Stimulated activated CD4-positive, alpha-beta T cell treated with anti-CD3 and anti-CD28 coated beads, TNF-alpha, amount 100 ng/mL, for 24 hours (primary cell): ENCODE data around the gene TSSC4.
A peak's percentile ranks its signal among the peaks of the same experiment; 100 is the strongest.

Source experiments
- DNase-seq, 3 experiments: peaks; one replicate each; pipeline ENCODE4 v3.0.0-alpha.2; 2020; ENCODE audit warnings: low read depth in 3 of 3

Gene TSSC4

DNA sequence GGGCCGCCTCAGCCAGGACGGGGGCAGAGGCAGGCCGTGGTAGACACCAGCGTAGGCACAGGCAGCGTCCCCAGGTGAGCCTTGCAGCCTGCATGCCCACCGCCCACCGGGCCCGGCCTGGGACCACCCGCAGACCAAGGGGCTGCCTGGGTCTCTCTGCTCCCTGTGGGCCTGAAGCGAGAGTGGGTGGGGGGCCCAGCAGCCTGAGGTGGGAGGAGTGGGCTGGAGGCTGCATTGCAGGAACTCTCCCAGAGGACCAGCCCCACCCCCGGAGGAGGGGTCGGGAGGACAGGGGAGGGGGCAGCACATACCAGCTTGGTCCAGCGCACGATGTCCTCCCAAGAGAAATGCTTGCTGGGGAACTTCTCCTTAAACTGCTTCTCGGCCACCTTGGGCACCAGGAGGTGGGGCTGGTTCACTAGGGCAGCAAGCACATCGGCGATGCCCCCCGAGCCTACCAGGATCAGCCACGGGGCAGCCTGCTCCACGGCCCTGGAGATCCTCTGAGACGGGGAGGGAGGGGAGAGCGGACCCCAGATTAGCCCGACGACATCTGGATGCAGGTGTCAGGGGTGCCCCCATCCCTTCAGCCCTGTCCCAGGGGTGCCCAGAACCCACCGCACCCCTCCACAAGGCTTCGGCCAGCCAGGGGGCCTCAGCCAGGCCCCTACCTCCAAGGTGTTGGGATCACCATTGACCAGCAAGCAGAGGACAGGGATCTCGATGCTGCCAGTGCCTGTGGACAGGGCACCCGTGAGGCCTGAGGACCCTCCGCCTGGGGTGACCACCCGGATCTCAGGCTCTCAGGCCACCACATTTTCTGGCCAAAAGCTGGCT is 17.5 kb downstream of the TSSC4 start:
- DNase-seq: no peak

DNA sequence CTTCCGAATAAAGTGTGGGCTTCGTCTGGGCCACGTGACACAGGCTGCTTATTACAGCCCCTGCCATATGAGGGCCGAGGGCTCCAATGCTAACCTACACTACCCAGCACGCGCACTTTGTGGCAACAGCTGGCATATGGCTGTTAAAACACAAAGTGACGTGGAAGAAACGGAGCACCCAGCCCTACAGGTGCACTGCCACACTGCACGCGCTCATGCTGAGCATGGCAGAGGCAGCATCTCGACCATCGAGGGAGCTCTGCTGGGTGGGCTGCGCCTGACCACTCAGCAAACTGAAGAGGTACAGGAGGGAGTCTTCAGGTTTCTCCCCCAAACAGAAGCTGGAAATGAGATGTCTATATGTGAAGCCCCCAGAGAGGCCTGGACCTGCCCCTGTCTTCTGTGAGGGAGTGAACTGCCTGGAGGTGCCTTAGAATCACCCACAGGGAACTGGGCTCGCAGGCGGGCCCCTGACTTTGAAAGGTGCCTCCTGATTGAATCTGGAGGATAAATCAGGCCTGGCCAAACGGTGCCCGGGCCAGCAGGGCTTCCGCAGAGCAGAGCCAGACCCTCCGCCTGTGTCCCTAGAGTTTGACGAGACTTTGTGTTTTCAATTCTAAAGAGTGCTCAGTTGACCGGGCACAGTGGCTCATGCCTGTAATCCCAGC is 18.3 kb downstream of the TSSC4 start:
- DNase-seq: no peak

DNA sequence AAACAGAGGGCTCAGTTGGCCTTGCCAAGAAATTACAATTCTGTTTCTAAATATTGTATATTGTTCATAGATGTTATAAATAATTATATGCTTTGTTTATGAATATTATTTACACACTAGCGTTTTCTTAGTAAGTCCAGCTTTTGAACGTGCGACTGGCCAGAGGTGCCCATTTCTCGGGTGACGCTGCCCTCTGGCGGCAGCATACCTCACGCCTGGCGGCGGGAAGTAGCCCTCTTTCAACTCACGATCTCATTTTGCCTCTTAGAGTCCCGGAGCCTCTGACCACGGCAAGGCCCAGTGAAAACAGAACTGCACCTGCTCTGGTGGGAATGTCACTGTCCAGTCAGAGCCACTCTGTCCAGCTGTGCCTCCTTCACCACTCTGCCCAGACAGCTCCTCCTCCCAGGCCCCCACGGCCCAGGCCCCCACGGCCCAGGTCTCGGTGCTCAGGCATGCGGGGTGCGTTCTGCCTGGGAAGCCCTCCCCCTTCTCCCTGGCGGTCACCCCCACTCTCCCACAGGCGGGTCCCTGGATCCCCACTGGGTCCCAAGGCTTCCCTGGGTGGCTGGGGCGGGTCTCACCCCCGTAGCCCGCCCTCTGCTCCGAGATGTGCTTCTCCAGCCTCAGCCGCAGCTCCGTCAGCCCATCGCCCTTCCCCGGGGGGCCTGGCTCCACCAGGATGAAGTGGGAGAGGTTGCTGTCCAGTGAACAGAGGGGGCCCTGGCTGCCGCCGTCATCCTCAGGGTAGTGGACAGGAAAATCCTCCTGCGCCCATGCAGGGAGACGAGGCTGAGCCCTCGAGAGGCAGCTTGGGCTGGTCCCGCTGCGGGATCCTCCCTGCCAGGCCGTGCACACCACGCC is 19.3 kb downstream of the TSSC4 start:
- DNase-seq: peak; percentile 31 to 61 (median 43)

DNA sequence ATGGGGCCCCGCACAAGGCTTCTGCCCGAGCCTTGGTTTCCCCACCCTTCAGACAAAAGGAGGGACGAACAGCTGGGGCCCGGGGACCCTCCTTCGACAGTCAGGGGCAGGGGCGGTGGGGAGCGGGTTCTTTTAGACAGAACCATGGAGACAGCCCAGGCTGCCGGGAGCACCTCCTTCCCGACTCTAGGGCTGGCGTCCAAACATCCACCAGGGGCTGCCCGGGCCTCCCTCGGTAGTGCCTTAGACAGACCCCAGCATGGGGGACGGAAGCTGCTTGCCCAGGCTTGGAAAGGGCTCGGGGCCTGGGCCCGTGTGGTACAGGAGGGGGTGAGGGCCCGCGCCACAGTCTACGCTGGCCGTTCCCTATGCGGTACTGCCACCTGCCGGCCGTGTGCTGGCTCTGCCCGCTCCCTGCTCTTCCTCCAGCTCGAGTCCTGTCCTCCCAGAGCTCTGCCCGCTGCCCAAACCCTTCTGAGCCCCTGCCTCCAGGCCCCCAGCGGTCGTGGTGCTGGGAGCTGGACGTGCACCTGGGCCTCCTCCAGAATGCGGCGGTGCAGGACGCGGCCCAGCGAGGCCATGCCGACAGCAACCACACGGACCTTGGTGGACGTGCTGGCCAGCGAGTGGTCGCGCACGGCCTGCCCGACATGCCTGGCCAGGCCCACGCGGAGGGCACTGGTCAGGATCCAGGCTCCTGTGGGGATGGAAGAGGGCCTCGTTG is 20.1 kb downstream of the TSSC4 start:
- DNase-seq: peak; percentile 52 to 69 (median 57)

DNA sequence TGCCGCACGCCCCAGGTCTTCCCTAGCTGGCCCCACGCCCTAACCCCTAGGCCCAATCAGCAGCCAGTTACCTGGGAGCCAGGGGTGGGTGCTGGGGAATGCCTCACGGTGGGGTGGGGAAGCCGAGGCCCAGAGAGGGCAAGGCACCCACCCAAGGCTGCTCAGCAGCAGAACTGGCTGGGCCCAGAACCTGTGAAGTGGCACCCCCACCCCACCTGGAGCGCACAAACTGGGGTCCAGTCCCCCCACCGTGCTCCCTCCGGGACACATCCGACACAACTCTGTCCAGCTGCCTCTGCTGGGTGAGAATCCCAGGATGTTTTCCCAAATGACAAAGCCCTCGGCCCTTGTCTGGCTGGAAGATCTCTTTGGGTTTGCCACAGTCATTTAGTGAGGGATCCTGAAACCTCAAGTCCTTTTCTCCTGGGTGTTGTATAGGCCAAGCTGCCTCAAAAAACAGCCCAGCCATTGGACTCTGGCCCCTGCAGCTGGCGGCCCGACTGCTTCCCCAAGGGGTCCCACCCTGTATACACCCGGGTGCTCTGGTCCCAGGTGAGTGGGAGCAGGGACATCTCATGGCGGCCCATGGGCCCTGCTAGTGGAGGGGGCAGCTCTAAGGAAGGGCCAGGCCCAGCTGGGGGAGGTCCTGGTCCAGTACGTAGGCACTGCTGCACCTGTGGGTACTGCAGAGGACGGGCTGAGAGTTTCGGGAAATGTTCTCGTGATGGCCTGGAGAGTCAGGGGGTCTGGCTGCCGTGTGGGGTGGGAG is 20.9 kb downstream of the TSSC4 start:
- no peak for DNase-seq

DNA sequence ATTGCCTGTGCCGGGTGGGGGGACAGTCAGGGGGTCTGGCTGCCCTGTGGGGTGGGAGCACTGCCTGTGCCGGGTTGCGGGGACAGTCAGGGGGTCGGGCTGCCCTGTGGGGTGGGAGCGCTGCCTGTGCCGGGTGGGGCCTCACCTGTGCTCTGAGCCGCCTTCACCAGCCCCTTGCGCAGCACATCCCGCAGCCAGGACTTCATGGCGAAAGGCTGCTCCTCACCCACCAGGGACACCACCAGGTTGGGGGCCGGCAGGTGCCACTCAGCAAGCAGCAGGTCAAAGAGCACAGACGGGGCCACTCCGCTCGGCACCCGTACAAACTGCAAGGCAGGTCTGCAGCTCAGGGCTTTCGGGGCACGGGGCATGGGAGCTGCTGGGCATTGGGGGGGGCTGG is 21.4 kb downstream of the TSSC4 start:
- no peak for DNase-seq

DNA sequence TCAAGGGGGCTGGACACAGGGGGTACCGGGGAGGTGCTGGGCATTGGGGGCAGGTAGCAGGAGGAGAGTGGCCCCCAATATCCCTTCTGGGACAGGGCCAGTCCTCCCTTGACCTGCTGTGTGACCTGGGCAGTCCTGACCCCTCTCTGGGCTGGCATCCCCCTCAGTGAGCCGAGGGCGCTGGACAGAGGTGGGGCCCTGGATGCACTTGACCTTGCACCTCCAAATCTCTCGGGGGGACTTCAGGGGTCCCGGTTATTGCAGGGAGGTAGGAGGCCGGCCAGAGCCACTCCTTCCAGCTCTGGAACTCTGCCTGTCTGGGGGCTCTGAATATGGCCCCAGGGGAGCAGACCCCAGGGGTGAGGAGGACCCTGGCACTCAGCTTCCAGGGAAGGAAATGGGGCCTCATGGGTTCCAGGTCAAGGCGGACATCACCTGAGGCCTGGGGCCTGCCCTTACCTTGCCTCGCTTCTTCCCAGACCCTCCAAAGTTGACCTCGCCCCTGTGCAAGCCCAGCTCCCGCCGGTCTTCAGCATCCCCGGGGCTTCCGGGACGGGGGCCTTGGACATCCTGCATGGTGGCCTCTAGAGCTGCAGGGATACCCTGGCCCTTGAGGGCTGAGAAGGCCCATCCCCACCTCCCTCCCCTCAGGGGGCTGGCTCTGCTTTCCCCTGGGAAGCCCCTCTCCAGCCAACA is 22.1 kb downstream of the TSSC4 start:
- no peak for DNase-seq

DNA sequence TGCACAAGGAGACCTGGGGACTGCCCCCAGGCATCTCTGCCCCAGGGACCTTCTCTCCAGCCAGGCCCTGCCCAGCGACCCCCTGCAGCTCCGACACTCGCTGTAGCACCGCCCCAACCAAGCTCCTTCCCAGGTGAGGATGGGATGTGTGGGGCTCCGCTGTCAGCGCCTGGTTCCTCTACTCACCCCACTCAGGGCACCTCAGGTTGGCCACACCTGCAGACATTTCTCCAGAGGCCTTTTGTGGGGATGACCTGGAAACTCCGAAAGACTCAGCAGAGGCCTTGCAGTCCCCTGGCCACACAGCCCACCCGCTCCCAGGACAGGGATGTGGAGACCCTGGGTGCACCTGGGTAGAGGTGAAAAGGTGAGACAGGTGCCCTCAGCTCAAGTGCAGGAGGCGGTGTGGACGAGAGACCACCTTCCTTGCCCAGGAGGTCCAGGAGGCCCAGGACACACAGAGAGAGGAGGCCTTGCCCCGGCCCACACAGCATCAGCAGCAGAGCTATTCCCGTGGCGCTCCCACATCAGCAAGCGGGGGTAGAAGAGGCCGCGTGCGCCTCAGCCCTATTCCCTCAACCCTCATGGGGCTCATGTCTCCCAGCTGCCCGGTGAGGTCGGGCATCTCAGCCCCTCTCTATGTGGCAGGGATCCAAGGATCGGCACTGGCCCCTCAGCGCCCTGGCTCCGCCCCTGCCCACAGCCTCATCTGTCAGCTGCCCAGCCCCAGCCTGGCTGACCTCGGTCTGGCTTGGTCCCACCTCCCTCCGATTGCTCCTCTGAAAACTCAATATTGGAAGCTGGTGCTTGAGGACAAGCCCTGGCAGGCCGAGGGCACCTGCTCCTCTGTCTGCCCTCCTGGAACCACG is 22.8 kb downstream of the TSSC4 start:
- no peak for DNase-seq

DNA sequence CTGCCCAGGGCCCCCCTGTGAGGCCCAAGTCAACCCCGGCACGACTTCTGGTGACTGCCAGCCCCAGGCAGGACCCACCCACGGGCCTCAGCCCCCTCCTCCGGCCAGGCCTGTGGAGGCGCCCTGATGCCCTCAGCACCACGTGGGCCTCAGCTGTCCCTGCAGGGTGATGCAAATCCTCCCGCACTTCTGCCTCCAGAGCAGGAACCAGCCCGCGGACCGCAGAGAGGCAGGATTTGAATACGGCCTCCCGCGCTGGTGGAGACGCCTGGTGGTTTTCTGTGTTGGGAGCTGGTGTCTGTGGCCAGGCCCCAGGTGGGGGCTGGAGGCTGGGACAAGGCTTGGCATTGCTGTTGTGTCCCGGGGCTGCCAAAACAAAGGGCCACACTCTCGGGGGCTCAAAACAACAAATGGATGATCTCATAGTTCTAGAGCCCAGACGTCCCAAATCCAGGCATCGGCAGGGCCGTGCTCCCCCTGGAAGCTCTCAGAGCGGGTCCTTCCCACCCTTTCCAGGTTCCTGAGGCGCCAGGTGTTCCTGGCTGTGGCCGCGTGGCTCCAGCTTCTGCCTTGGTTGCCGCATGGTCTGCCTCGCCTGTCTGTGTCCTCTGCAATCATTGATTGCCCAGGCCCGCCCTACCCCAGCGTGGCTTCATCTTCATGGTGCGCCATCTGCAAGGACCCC is 24.4 kb downstream of the TSSC4 start:
- no peak for DNase-seq

DNA sequence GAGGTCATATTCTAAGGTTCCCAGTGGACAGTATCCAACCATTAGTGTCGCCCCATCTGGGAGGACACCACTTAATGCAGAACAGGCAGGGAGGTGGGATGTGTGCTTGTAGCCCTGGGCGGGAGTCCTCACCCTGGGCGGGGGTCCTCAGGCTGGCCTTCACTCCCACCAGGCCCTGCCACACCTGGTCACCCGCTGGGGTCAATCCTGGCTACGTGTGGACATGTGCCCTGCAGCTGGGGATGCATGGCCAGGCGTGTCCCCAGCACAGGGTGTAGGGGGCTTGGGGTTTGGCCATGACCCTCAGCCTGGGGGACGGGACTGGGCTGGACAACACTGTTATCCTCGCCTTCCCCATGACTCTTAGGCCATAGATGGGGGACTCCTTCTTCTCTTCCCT is 25.0 kb downstream of the TSSC4 start:
- no peak for DNase-seq

DNA sequence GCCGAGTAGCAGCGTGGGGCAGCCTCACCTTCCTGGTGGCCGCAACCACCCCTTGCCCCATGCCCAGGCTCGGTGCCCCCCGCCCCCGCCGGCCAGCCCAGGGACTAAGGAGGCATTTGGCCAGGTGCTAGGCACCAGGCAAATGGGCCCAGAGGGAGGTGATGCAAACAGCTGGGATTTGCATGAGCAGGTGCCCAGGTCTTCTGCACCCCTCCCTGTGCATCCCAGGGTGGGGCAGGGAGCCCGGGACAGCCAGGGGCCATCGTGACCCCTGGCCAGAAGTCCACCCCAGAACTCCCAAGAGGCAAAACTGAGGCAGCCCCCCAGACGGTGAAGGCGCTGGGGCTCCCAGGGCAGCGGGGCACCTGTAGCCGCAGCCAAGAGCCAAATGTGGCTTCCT is 25.7 kb downstream of the TSSC4 start:
- no peak for DNase-seq

DNA sequence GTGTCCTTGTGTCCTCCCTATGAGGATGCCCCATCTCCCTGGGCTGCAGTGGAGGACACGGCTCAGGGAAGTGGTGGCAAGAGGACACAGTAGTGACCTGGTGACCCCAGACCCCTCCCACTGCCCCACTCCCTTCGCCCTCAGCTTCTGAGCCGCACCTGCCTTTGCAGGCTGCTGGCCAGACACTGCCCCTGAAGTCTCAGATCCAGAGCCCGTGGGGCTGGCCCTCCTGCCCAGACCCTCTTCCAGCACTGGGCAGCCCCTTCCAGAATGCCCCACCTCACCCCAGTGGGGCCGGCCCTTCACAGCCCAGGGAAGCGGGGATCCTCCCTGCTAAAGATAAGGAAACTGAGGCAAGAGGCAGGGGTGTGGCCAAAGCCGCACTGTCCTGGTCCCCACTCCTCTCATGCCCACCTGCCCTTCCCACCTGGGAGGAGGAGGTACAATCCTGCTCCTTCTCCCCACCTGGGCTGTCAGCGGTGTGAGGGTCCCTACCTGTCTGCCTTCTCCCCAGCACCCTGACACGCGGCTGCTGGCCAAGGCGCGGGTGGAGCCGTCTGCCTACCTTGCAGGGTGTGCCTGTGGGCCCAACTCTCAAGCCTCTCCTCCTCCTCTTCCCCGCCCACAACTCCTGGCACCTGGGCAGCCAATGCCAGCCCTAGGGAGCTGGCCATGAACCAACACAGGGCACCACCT is 26.4 kb downstream of the TSSC4 start:
- no peak for DNase-seq

DNA sequence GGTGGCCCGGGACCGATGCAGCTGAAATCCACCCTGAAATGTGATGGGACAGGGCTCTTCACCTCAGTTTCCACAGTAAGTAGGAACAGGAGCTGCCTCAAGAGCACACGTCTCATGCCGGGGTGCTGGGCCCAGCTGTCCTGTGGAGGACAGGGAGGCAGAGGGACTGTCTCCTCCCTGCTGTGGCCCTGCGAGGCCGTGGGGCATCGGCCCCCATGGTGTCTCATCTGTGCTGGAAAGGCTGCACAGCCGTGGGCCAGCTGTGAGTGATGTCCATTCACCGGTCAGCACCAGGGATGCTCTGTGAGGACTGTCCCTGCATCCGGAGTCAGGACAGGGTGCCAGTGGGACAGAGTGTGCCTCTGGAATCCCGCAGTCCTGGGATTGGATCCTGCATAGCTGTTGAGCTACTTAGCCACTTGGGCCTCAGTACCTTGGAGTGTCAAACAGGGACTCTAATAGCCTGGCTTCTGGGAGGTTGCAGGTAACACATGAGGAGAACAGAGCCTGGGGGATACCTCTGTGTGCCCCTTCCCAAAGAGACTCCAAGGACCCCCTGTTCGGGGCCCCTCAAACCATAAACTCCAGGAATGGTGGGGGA is 27.3 kb downstream of the TSSC4 start:
- no peak for DNase-seq

DNA sequence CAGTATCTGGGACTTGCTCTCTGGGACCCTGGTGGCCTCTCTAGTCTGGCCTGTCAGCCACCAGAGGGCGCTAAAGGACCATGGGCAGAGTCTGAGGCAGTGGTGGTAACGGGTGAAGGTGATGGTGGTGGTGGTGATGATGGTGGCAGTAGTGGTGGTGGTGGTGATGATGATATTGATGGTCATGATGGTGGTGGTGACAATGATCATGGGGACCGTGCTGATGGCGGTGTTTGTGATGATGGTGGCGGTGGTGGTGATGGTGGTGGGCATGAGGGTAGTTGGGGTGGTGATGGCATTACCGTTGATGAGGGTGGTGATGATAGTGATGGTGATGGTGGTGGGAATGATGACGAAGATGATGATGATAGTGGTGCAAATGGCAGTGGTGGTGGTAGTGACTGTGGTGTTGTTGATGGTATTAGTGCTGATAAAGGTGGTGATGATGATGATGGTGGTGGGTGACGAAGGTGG is 27.8 kb downstream of the TSSC4 start:
- peak; percentile 79 to 85 (median 81) for DNase-seq

DNA sequence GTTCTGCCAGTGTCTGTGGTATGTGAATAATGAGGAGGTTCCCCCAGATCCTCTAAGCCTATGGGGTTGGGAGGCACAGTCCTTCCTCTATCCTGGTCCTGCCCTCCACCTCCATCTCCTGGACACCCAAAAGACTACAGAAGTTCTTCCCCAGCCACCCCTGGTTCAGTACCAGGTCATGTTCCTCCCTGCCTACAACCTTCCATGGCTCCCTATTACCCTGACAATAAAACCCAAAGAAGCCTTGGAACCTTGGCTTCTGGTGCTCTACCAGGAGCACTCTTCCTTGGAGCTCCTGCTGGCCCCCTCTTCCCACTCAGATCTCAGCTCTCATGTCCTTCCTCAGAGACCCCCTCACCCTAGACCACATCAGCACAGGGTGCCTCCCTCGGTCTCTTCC is 30.8 kb downstream of the TSSC4 start:
- no peak for DNase-seq

DNA sequence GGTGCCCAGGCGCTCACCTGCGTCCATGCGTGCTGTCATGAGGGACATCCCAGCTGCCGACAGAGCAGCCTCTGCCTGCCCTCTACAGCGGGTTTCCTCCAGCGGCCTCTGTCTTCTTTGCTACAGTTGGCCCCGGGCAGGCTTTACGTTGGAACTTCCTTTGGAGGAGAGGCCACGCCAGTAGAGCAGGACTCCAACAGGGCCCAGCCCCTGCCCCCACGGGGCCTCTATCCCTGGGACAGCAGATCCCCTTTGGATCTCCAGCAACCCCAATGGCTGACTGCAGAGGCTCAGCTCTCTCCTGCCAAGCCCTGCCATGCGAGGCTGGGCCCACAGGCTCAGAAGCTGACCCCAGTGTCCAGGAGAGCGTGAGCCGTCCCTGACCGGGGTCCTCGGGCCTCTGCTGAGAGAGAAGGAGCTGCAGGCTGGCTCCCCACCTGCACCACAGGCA is 31.6 kb downstream of the TSSC4 start:
- DNase-seq: no peak

DNA sequence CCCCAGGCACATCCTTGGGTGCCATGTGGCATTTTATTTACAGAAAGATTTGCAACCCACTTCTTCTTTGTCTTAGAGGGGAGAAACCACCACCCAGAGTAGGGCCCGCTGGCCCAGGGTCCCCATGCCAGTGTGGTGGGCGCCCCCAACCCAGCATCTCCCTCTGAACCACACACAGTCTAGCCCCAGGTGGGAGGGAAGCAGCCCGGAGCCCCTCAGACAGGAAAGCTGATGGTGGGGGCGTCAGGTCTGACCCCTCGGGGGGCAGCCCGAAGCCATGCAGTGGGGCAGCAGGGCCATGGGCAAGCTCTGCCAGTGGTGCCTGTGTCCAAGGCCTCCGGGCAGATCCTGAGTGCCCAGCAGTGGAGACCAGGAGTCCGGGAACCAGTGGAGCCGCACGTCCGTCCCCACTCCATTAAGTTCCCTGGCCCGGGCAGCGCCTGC is 32.1 kb downstream of the TSSC4 start:
- DNase-seq: no peak
